H4 (cell line): Measurements from ENCODE around the gene SERPINH1. TPM values are rescaled to one million over a fixed set of nuclear protein-coding genes. Genes with fewer than 3 reads are reported as not detected.

Source experiments
- DNase-seq: peaks from one replicate; pipeline ENCODE4 v3.0.0-alpha.2; 2015; ENCODE audit warnings: low spot score
- total RNA-seq: library from RNA; depleted of rRNA; stranded (reverse); fragments of >200 nt; shearing (Covaris generic); gene quantifications from 2 replicates; pipeline ENCODE4 v1.2.3, GENCODE V29; 2014; rRNA removed

Gene SERPINH1
- total RNA-seq, 1 experiment from 2014 or later: 986 TPM

- no peak for DNase-seq
Measured at GRCh38 chr11:75596914-75597313, 34.9 kb downstream of the SERPINH1 start.

- DNase-seq: peak; percentile 48
Measured at GRCh38 chr11:75597636-75598035, 35.6 kb downstream of the SERPINH1 start.

- no peak for DNase-seq
Measured at GRCh38 chr11:75598264-75598663, 36.2 kb downstream of the SERPINH1 start.

GRCh38 chr11:75598900-75599299 lies 36.8 kb downstream of the SERPINH1 start:
- DNase-seq: no peak

- no peak for DNase-seq
Measured at GRCh38 chr11:75600356-75600755, 38.3 kb downstream of the SERPINH1 start.

- no peak for DNase-seq
Measured at GRCh38 chr11:75601494-75601893, 39.4 kb downstream of the SERPINH1 start.

- DNase-seq: peak; percentile 63
Measured at GRCh38 chr11:75602951-75603350, 40.9 kb downstream of the SERPINH1 start.

GRCh38 chr11:75603791-75604736 lies 42.0 kb downstream of the SERPINH1 start:
- DNase-seq: peak; percentile 53

GRCh38 chr11:75606099-75606498 lies 44.0 kb downstream of the SERPINH1 start:
- no peak for DNase-seq

- no peak for DNase-seq
Measured at GRCh38 chr11:75611823-75612222, 49.8 kb downstream of the SERPINH1 start.

GRCh38 chr11:75615751-75616150 lies 53.7 kb downstream of the SERPINH1 start:
- no peak for DNase-seq

- no peak for DNase-seq
Measured at GRCh38 chr11:75616281-75616680, 54.2 kb downstream of the SERPINH1 start.

Other genes starting within 250 kb of the SERPINH1 start
- 7.3 and 9.3 TPM in 2 replicates for gene ARRB1, start 210.6 kb upstream of the SERPINH1 start, total RNA-seq
- gene RPS3, start 162.7 kb upstream of the SERPINH1 start, total RNA-seq: 2,042 and 2,419 TPM in 2 replicates
- not detected in 2 replicates for gene KLHL35, start 129.1 kb upstream of the SERPINH1 start, total RNA-seq
- gene GDPD5, start 36.3 kb upstream of the SERPINH1 start, total RNA-seq: 6.8 and 8.0 TPM in 2 replicates
- gene MAP6, start 106.8 kb downstream of the SERPINH1 start, total RNA-seq: not detected in 2 replicates
- gene MOGAT2, start 155.6 kb downstream of the SERPINH1 start, total RNA-seq: not detected in 2 replicates
- 8.1 and 11.3 TPM in 2 replicates for gene DGAT2, start 206.5 kb downstream of the SERPINH1 start, total RNA-seq